Osteoblast (primary cell): ENCODE data around the gene SERF2. TPM values are rescaled to one million over a fixed set of nuclear protein-coding genes. Genes with fewer than 3 reads are reported as not detected.
"Not testable (repeated sequence)": the region's sequence is repeated elsewhere in the genome, so short reads cannot be mapped to it uniquely, and the experiment has no call there.

ENCODE experiments used
- DNase-seq: peaks from one replicate; pipeline ENCODE4 v3.0.0; 2011; ENCODE audit warnings: low spot score, mixed read lengths; ENCODE audit not compliant: insufficient read length; ENCODE audit errors: missing footprints
- H2AFZ ChIP-seq: 2 replicates; pipeline ENCODE4 v1.6.0; 2011; ENCODE audit warnings: mild to moderate bottlenecking, low read length
- H3K27ac ChIP-seq: 2 replicates; pipeline ENCODE4 v1.5.1; 2011; ENCODE audit warnings: mild to moderate bottlenecking, low read depth, low read length, moderate library complexity
- H3K27me3 ChIP-seq: 2 replicates; pipeline ENCODE4 v1.6.0; 2012; ENCODE audit warnings: mild to moderate bottlenecking, control low read depth, inconsistent platforms, low read length, moderate library complexity; ENCODE audit not compliant: insufficient read depth
- H3K36me3 ChIP-seq: 2 replicates; pipeline ENCODE4 v1.5.1; 2011; ENCODE audit warnings: mild to moderate bottlenecking, low read length, control low read depth, moderate library complexity; ENCODE audit not compliant: insufficient read depth
- H3K4me1 ChIP-seq: 2 replicates; pipeline ENCODE4 v1.5.1; 2011; ENCODE audit warnings: mild to moderate bottlenecking, low read length, control low read depth, moderate library complexity; ENCODE audit not compliant: insufficient read depth
- H3K4me2 ChIP-seq: 2 replicates; pipeline ENCODE4 v1.6.0; 2011; ENCODE audit warnings: mild to moderate bottlenecking, low read length; ENCODE audit not compliant: insufficient read depth
- H3K4me3 ChIP-seq: fragments of 200-600 bp; sonication (generic); 3 replicates; pipeline ENCODE4 v1.5.1; 2012; ENCODE audit warnings: mild to moderate bottlenecking, low read length, inconsistent platforms; ENCODE audit not compliant: insufficient read depth
- H3K79me2 ChIP-seq: 2 replicates; pipeline ENCODE4 v1.6.0; 2012; ENCODE audit warnings: mild to moderate bottlenecking, low read length, control low read depth, inconsistent platforms; ENCODE audit not compliant: insufficient read depth
- H3K9me3 ChIP-seq: 2 replicates; pipeline ENCODE4 v1.5.1; 2011; ENCODE audit warnings: low read depth, low read length, control low read depth
- H4K20me1 ChIP-seq: 2 replicates; pipeline ENCODE4 v1.6.0; 2012; ENCODE audit warnings: mild to moderate bottlenecking, low read length, control low read depth; ENCODE audit not compliant: insufficient read depth
- total RNA-seq: library from RNA; depleted of rRNA; stranded (reverse); fragments of >200 nt; gene quantifications from 2 replicates; pipeline ENCODE4 v1.2.3, GENCODE V29; 2012
- TF ChIP-seq, protein P1 (sequence below): IDR thresholded peaks from 2 replicates; pipeline ENCODE4 v1.5.1; 2011; ENCODE audit warnings: mild to moderate bottlenecking, low read depth, low read length, moderate library complexity; ENCODE audit errors: extremely low read depth

The SERF2 gene
- total RNA-seq: 432 and 461 TPM in 2 replicates

GRCh38 chr15:43791993-43792760, at the start of gene SERF2:
Gene SERF2, plus strand, starts transcription at chr15:43792320. Its CDS starts 57 bp downstream, at chr15:43792377.
- Histone ChIP-seq H3K36me3 (peaks cover 41% of the 10 kb centered on the region), H3K4me3 (peak within 1 kb of the TSS; percentile 100), H3K4me2 (peak within 1 kb of the TSS; percentile 100), H3K27ac (peak within 1 kb of the TSS; percentile 99), H2AFZ (peak within 1 kb of the TSS; percentile 99), H3K9me3 (no peaks in the 10 kb centered on the region), H4K20me1 (peaks cover 43% of the 10 kb centered on the region), H3K79me2 (peaks cover 39% of the 10 kb centered on the region), H3K27me3 (no peaks in the 10 kb centered on the region), H3K4me1 (peaks cover 46% of the 10 kb centered on the region)
- DNase-seq: peak; percentile 99
- TF ChIP-seq, protein P1, sequence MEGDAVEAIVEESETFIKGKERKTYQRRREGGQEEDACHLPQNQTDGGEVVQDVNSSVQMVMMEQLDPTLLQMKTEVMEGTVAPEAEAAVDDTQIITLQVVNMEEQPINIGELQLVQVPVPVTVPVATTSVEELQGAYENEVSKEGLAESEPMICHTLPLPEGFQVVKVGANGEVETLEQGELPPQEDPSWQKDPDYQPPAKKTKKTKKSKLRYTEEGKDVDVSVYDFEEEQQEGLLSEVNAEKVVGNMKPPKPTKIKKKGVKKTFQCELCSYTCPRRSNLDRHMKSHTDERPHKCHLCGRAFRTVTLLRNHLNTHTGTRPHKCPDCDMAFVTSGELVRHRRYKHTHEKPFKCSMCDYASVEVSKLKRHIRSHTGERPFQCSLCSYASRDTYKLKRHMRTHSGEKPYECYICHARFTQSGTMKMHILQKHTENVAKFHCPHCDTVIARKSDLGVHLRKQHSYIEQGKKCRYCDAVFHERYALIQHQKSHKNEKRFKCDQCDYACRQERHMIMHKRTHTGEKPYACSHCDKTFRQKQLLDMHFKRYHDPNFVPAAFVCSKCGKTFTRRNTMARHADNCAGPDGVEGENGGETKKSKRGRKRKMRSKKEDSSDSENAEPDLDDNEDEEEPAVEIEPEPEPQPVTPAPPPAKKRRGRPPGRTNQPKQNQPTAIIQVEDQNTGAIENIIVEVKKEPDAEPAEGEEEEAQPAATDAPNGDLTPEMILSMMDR: no peak

GRCh38 chr15:43746245-43746902, 45.7 kb upstream of the SERF2 start, which contains the start of gene PDIA3:
Gene PDIA3, plus strand, starts transcription at chr15:43746438. Its CDS starts 102 bp downstream, at chr15:43746540.
- H3K36me3 ChIP-seq, H3K9me3 ChIP-seq, H3K4me1 ChIP-seq, H3K27me3 ChIP-seq: not testable (repeated sequence)
- Histone ChIP-seq H3K4me2 (peak within 1 kb of the TSS; percentile 94), H3K79me2 (peaks cover 54% of the 10 kb centered on the region), H4K20me1 (peaks cover 35% of the 10 kb centered on the region), H2AFZ (peak within 1 kb of the TSS; percentile 89), H3K27ac (peak within 1 kb of the TSS; percentile 85), H3K4me3 (peak within 1 kb of the TSS; percentile 87)
- DNase-seq: peak; percentile 98

DNA sequence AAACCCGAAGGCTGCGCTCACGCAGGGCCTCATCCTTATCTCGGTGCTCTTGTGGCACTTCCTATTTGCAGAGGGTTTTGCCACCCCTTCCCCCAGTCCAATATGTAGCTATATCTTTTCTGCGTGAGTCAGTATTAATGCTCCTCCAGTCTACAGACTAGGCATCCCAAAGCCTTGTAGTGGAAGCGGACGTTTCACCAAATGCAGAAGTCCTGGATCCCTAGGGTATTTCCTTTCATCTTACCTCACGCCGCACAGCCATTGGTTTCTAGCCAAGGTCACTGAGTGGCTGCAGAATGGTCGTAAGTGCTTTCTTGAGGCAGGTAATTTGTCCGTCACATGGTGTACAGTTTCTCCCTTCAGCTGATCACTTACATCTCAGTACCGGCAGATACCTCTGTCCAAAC, 45.2 kb upstream of the SERF2 start:
- H3K4me1 ChIP-seq: peaks cover 11% of the 10 kb centered on the region
- peak overlapping the region; percentile 85 for H3K27ac ChIP-seq
- H3K4me2 ChIP-seq: peak overlapping the region; percentile 94
- peak overlapping the region; percentile 87 for H3K4me3 ChIP-seq
- H3K79me2 ChIP-seq: peaks cover 60% of the 10 kb centered on the region
- H2AFZ ChIP-seq: peak overlapping the region; percentile 68
- not testable (repeated sequence) for H3K27me3 ChIP-seq, H3K36me3 ChIP-seq, H3K9me3 ChIP-seq, DNase-seq
- peaks cover 41% of the 10 kb centered on the region for H4K20me1 ChIP-seq

- H3K27ac ChIP-seq: no peak overlapping the region
- TF ChIP-seq, protein P1: no peak
- H3K9me3 ChIP-seq: no peaks in the 10 kb centered on the region
- peak overlapping the region; percentile 87 for H3K4me3 ChIP-seq
- no peak overlapping the region for H2AFZ ChIP-seq
- H3K79me2 ChIP-seq: peaks cover 74% of the 10 kb centered on the region
- DNase-seq: peak; percentile 41
- H3K36me3 ChIP-seq: peaks cover 17% of the 10 kb centered on the region
- peaks cover 54% of the 10 kb centered on the region for H4K20me1 ChIP-seq
- H3K27me3 ChIP-seq: no peaks in the 10 kb centered on the region
- H3K4me2 ChIP-seq: peak overlapping the region; percentile 94
- peaks cover 11% of the 10 kb centered on the region for H3K4me1 ChIP-seq
Observed at GRCh38 chr15:43748376-43748775, 43.7 kb upstream of the SERF2 start.
